ENCODE data around the gene DLG3.

The DLG3 gene

DNA sequence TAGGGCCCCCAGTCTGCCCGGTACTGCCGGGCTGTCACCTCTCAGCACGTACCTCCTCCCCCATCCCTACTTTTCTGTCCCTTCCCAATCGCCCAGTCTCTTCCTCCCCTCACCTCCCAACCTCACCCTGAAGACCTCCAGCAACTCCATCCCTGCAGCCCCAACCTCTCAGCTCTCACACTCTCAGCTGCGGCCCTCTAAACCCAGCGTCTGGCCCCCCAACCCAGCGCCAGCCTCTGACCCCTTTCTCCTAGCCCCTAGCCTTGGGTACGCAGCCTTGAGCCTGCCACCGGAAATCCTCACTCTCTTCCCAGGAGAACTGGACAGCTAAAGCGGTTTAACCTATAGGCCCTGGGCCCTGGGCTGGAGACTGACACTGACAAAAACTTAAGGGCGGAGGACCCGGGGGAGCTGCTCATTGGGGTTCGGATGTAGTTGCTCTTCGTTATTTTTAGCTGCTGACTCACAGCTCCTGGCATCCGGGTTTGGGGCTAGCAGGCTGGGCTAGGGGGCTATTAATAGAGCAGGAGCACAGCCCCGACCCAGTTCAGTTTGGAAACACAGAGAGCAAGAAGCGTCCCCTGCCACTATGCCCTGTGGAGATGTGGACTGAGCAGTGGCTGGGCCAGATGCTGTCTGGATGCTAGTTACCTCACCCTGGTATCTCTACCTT lies 9.6 kb upstream of the DLG3 start:
- TF ChIP-seq, protein P1, sequence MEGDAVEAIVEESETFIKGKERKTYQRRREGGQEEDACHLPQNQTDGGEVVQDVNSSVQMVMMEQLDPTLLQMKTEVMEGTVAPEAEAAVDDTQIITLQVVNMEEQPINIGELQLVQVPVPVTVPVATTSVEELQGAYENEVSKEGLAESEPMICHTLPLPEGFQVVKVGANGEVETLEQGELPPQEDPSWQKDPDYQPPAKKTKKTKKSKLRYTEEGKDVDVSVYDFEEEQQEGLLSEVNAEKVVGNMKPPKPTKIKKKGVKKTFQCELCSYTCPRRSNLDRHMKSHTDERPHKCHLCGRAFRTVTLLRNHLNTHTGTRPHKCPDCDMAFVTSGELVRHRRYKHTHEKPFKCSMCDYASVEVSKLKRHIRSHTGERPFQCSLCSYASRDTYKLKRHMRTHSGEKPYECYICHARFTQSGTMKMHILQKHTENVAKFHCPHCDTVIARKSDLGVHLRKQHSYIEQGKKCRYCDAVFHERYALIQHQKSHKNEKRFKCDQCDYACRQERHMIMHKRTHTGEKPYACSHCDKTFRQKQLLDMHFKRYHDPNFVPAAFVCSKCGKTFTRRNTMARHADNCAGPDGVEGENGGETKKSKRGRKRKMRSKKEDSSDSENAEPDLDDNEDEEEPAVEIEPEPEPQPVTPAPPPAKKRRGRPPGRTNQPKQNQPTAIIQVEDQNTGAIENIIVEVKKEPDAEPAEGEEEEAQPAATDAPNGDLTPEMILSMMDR (IDR thresholded peaks at IDR 0.05; ENCODE audit: low read depth, low read length, poor library complexity, severe bottlenecking): no peak
- no peak for TF ChIP-seq EZH2phosphoT487 (IDR thresholded peaks at IDR 0.05; ENCODE audit: borderline replicate concordance, low read length)
- H3K9me2 ChIP-seq (replicated peaks; ENCODE audit: control insufficient read depth, low read length): no peaks in the 10 kb centered on the region
- H3K9me3 ChIP-seq (ENCODE audit: control insufficient read depth, insufficient read depth, low read length): no peaks in the 10 kb centered on the region
- H3K4me3 ChIP-seq (ENCODE audit: low read length): peak overlapping the region; percentile 90
- no peaks in the 10 kb centered on the region; the same call in 1 of the 2 replicates for H3K27me3 ChIP-seq (ENCODE audit: control insufficient read depth, low read length)
- H3F3A ChIP-seq (ENCODE audit: control insufficient read depth, insufficient read depth): no peaks in the 10 kb centered on the region
- H3K79me2 ChIP-seq (ENCODE audit: control insufficient read depth, low read length): no peaks in the 10 kb centered on the region
- H3K4me2 ChIP-seq (ENCODE audit: low read length): peak overlapping the region; percentile 75
- no peaks in the 10 kb centered on the region for H3K36me3 ChIP-seq (ENCODE audit: control insufficient read depth, low read length)
- H3K4me1 ChIP-seq (ENCODE audit: control insufficient read depth, low read length): peaks cover 18% of the 10 kb centered on the region
- no peak overlapping the region for H3K27ac ChIP-seq (ENCODE audit: low read depth, low read length)
- no peaks in the 10 kb centered on the region for H4K20me1 ChIP-seq (ENCODE audit: control insufficient read depth, insufficient read depth, low read depth, low read length)

DNA sequence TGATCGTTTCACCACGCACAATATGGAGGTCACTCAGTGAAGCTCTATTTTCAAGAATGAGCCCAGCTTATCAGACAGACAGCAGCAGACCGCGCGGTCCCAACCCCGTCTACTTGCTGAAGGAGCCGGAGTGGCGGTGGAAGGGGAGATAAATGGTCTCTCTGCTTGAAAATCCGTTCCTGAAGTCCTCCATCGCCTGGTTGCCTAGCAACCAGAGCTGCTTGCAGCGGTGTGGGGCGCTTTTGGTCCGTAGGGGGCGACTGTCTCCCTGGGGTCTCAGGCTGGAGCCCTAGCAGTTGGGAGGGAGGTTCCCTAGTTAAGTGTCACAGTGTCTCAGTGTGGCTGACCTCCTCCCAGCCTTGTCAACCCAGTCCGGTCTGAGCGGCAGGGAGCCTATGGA lies 8.3 kb upstream of the DLG3 start:
- TF ChIP-seq EZH2phosphoT487 (IDR thresholded peaks at IDR 0.05; ENCODE audit: borderline replicate concordance, low read length): no peak
- TF ChIP-seq, protein P1 (IDR thresholded peaks at IDR 0.05; ENCODE audit: low read depth, low read length, poor library complexity, severe bottlenecking): peak; percentile 17
- Histone ChIP-seq H3F3A (ENCODE audit: control insufficient read depth, insufficient read depth) (no peaks in the 10 kb centered on the region), H3K27me3 (ENCODE audit: control insufficient read depth, low read length) (no peaks in the 10 kb centered on the region; the same call in 1 of the 2 replicates), H3K27ac (ENCODE audit: low read depth, low read length) (no peak overlapping the region), H3K9me2 (replicated peaks; ENCODE audit: control insufficient read depth, low read length) (no peaks in the 10 kb centered on the region), H3K4me1 (ENCODE audit: control insufficient read depth, low read length) (peaks cover 18% of the 10 kb centered on the region), H3K4me3 (ENCODE audit: low read length) (no peak overlapping the region), H3K9me3 (ENCODE audit: control insufficient read depth, insufficient read depth, low read length) (no peaks in the 10 kb centered on the region), H4K20me1 (ENCODE audit: control insufficient read depth, insufficient read depth, low read depth, low read length) (no peaks in the 10 kb centered on the region), H3K79me2 (ENCODE audit: control insufficient read depth, low read length) (no peaks in the 10 kb centered on the region), H3K4me2 (ENCODE audit: low read length) (no peak overlapping the region), H3K36me3 (ENCODE audit: control insufficient read depth, low read length) (no peaks in the 10 kb centered on the region)

DNA sequence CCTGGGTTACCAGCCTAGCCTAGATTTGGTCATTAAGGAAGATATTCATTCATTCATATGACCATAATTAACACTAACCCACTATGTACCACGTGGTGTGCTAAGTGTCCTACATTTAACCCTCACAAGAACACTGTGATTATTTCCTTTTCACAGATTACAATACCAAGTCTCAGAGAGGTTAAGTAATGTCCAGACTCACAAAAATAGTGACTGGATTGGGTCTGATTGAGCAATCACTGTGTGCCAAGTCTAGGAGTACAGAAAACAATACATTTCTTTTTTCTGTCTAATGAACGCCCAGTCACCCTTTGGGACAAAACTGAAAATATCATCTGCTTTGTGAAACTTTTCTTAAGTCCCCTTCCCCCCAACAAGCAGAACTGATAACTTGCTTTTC lies 7.6 kb upstream of the DLG3 start:
- no peak overlapping the region for H3K4me3 ChIP-seq (ENCODE audit: low read length)
- no peaks in the 10 kb centered on the region for H3K9me3 ChIP-seq (ENCODE audit: control insufficient read depth, insufficient read depth, low read length)
- H3K27ac ChIP-seq (ENCODE audit: low read depth, low read length): no peak overlapping the region
- peaks cover 18% of the 10 kb centered on the region for H3K4me1 ChIP-seq (ENCODE audit: control insufficient read depth, low read length)
- H3K9me2 ChIP-seq (replicated peaks; ENCODE audit: control insufficient read depth, low read length): no peaks in the 10 kb centered on the region
- no peaks in the 10 kb centered on the region for H3K36me3 ChIP-seq (ENCODE audit: control insufficient read depth, low read length)
- no peaks in the 10 kb centered on the region for H3F3A ChIP-seq (ENCODE audit: control insufficient read depth, insufficient read depth)
- H4K20me1 ChIP-seq (ENCODE audit: control insufficient read depth, insufficient read depth, low read depth, low read length): no peaks in the 10 kb centered on the region
- no peak overlapping the region for H3K4me2 ChIP-seq (ENCODE audit: low read length)
- H3K27me3 ChIP-seq (ENCODE audit: control insufficient read depth, low read length): no peaks in the 10 kb centered on the region; the same call in 1 of the 2 replicates
- no peaks in the 10 kb centered on the region for H3K79me2 ChIP-seq (ENCODE audit: control insufficient read depth, low read length)
- TF ChIP-seq, protein P1 (IDR thresholded peaks at IDR 0.05; ENCODE audit: low read depth, low read length, poor library complexity, severe bottlenecking): no peak
- TF ChIP-seq EZH2phosphoT487 (IDR thresholded peaks at IDR 0.05; ENCODE audit: borderline replicate concordance, low read length): no peak
